K562 (cell line): ENCODE measurements around the gene SDK1.

Source experiments
- EP300 ChIP-seq: IDR thresholded peaks from 2 replicates; pipeline ENCODE4 v1.6.1; 2012; ENCODE audit warnings: low read length, improper control_type of control experiment
- KAT7 ChIP-seq: sonication (generic); formaldehyde crosslinking; IDR thresholded peaks from 2 replicates; pipeline ENCODE4 v1.8.0; 2022; ENCODE audit warnings: missing genetic modification reagents, mild to moderate bottlenecking, borderline replicate concordance
- NRF1 ChIP-seq, 2 experiments: fragments of 450-650 bp; IDR thresholded peaks in 1 of 2; conservative IDR thresholded peaks in 1 of 2; 2 replicates each; pipeline ENCODE4 v1.6.1; 2014; ENCODE audit warnings: mild to moderate bottlenecking in 2 of 2
- SMC3 ChIP-seq: conservative IDR thresholded peaks from 2 replicates; pipeline ENCODE4 v1.6.1; 2011; ENCODE audit warnings: low read depth, low read length, improper control_type of control experiment; ENCODE audit not compliant: insufficient read depth
- TSC22D4 ChIP-seq: fragments of 450-650 bp; IDR thresholded peaks from 2 replicates; pipeline ENCODE4 v1.6.1; 2016; ENCODE audit warnings: missing genetic modification characterization, missing biosample characterization, control low read depth
- ZNF780A ChIP-seq: fragments of 250-450 bp; sonication (Bioruptor Pico); IDR thresholded peaks from 2 replicates; pipeline ENCODE4 v1.5.0; 2021; ENCODE audit warnings: mild to moderate bottlenecking
- TF ChIP-seq, protein P1 (sequence below), 3 experiments: IDR thresholded peaks in 2 of 3; conservative IDR thresholded peaks in 1 of 3; 2 replicates each; pipeline ENCODE4 v1.5.1; 2011 to 2012; ENCODE audit warnings: low read length in 3 of 3, mild to moderate bottlenecking in 3 of 3, control low read depth in 2 of 3, improper control_type of control experiment in 1 of 3, inconsistent platforms in 1 of 3, low read depth in 1 of 3, mixed read lengths in 1 of 3, moderate library complexity in 1 of 3; ENCODE audit not compliant: insufficient read depth in 2 of 3

DNA sequence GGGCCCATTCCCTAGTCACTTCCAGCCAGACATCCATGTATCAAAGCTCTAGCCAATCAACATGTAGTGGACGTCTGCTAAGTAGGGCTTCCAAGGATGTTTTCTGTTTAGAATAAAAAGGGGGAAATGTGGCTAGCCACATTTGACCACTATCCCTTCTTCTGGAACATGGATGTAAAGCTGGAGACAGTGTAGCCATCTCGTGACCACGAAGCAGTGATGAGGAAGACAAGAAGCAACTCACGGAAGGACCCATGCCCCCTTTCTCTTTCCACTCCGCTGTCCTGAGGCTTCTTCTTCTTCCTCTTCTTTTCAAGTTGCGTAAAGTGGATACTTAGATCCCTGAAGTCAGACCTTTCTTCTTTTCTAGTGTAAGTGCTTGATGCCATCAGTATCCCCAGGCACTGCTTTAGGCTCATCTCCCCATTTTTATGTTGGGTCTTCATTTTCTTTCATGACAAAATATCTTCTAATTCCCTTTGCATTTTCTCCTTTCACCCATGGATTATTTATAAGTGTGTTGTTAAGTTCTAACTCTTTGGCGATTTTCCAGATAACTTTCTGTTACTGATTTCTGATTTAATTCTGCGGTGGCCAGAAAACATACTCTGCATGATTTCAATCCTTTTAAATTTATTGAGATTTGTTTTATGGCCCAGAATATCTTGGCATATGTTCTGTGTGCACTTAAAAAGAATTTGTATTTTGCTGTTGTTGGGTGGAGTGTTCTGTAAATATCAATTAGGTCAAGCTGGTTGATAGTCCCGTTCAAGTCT, 594.5 kb downstream of the SDK1 start:
- TF ChIP-seq EP300 = no peak
- TF ChIP-seq, protein P1, sequence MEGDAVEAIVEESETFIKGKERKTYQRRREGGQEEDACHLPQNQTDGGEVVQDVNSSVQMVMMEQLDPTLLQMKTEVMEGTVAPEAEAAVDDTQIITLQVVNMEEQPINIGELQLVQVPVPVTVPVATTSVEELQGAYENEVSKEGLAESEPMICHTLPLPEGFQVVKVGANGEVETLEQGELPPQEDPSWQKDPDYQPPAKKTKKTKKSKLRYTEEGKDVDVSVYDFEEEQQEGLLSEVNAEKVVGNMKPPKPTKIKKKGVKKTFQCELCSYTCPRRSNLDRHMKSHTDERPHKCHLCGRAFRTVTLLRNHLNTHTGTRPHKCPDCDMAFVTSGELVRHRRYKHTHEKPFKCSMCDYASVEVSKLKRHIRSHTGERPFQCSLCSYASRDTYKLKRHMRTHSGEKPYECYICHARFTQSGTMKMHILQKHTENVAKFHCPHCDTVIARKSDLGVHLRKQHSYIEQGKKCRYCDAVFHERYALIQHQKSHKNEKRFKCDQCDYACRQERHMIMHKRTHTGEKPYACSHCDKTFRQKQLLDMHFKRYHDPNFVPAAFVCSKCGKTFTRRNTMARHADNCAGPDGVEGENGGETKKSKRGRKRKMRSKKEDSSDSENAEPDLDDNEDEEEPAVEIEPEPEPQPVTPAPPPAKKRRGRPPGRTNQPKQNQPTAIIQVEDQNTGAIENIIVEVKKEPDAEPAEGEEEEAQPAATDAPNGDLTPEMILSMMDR (IDR thresholded peaks at IDR 0.05 in 2 of 3, conservative IDR thresholded peaks at IDR 0.05 in 1 of 3; ENCODE audit: insufficient read depth in 2 of 3, low read depth in 1 of 3, low read length in 3 of 3) = no peak
- TF ChIP-seq NRF1 (conservative IDR thresholded peaks at IDR 0.05 in 1 of 2, IDR thresholded peaks at IDR 0.05 in 1 of 2) = no peak
- TF ChIP-seq KAT7 (CRISPR knock-in tag) = no peak
- no peak for TF ChIP-seq ZNF780A
- TF ChIP-seq TSC22D4 (tag) = no peak
- TF ChIP-seq SMC3 = no peak
